Thyroid gland (tissue), 4 donors: ENCODE measurements around the gene KCNAB2.

Experiments
- CTCF ChIP-seq, 6 experiments: fragments of 200-600 bp in 3 of 6; fragments of 450-650 bp in 3 of 6; sonication (generic) in 3 of 6; IDR thresholded peaks; one replicate each; pipeline ENCODE4 v1.5.1; 2016 to 2019; ENCODE audit warnings: antibody characterized with exemption in 6 of 6, mild to moderate bottlenecking in 2 of 6, inconsistent platforms in 1 of 6, moderate library complexity in 1 of 6
- POLR2A ChIP-seq, 2 donors: fragments of 450-650 bp; IDR thresholded peaks; one replicate each; pipeline ENCODE4 v1.6.1; 2017; ENCODE audit warnings: antibody characterized with exemption in 2 of 2, mild to moderate bottlenecking in 2 of 2, moderate library complexity in 1 of 2

DNA sequence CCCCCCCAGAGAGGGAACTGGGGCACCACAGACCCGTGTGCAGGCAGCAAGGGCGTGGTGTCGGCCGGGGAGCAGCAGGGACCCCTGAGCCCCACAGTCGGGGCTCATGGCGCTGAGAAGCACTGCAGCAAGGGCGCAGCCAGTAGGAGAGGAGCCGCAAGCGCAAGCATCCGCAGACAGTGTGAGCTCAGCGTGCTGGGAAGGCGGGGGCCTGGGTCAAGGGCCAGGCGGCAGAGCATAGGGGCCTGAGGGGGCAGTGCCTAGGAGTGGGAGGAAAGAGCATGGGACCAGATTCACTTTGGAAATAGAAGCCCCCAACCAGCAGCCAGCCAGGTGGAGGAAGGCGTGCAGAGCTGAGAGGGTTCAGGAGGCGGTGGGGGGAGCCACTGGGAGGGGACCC is 6.7 kb upstream of the KCNAB2 start:
- TF ChIP-seq CTCF (IDR thresholded peaks at IDR 0.05) (no peak), POLR2A (IDR thresholded peaks at IDR 0.05) (no peak)
